Measurements from ENCODE around the gene AUH.

GRCh38 chr9:91170951-91171350, 190.8 kb downstream of the AUH start:
- TF ChIP-seq, protein P1, sequence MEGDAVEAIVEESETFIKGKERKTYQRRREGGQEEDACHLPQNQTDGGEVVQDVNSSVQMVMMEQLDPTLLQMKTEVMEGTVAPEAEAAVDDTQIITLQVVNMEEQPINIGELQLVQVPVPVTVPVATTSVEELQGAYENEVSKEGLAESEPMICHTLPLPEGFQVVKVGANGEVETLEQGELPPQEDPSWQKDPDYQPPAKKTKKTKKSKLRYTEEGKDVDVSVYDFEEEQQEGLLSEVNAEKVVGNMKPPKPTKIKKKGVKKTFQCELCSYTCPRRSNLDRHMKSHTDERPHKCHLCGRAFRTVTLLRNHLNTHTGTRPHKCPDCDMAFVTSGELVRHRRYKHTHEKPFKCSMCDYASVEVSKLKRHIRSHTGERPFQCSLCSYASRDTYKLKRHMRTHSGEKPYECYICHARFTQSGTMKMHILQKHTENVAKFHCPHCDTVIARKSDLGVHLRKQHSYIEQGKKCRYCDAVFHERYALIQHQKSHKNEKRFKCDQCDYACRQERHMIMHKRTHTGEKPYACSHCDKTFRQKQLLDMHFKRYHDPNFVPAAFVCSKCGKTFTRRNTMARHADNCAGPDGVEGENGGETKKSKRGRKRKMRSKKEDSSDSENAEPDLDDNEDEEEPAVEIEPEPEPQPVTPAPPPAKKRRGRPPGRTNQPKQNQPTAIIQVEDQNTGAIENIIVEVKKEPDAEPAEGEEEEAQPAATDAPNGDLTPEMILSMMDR (IDR thresholded peaks at IDR 0.05) = no peak
- no peak for TF ChIP-seq EZH2 (IDR thresholded peaks at IDR 0.05; ENCODE audit: borderline replicate concordance, insufficient read depth, low read depth, low read length, poor library complexity, severe bottlenecking)

Measured in B cell (primary cell).